GM21786 (cell line): Measurements from ENCODE around the gene ZNF593OS.

Source experiments
- ATAC-seq: cut with Tn5 transposase; IDR thresholded peaks from one replicate; pipeline ENCODE4 v1.9.1; 2021; ENCODE audit not compliant: unreplicated experiment

The ZNF593OS gene

GRCh38 chr1:26171084-26172072 lies at the start of gene ZNF593OS:
Gene ZNF593OS (minus strand): TSS chr1:26171832. CDS start chr1:26171661, 171 bp downstream.
- no peak for ATAC-seq

DNA sequence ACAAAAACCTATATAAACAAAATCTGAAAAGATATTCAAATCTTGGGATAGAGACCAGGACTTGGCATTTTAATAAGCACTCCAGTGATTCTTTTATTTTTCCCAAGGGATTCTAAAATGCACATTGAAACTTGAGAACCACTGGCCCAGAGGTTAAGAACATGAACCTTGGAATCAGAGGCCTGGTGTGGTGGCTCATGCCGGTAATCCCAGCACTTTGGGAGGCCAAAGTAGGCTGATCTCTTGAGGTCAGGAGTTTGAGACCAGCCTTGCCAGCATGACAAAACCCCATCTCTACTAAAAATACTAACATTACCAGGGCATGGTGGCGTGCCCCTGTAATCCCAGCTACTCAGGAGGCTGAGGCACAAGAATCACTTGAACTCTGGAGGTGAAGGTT lies 49.5 kb upstream of the ZNF593OS start:
- no peak for ATAC-seq

DNA sequence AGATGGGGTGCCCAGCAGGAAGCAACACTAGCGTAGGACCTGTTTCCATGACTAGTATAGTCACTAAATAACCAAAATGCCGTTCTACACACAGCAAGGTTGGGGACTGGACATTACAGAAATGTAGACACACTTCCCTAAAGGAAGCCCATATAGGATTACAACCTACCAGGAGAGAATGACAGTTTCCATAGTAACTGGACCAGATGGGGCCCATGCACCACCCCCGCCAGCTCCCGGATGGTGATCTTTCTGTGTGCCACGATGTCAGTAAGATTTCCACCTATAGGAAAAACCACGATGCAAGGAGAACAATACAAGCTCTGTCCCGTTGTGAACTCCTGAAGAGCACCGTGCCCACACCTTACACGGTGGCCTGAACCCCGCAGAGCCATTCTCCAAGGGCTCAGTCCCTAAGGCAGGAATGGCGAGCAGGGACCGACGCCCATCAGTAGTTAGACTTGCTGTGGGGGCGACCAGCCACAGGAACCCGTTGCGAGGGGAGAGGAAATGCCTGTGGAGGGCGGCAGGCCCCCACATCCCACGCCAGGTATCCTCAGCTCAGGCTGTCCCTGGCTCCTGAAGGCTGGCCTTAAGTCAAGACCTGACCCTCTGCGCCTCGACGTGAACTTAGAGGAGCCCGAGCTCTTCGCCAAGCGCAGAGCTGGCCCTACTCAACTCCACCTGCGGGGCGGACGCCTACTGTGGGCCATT lies 48.7 kb upstream of the ZNF593OS start:
- no peak for ATAC-seq

GRCh38 chr1:26218906-26219494 lies 47.4 kb upstream of the ZNF593OS start:
- ATAC-seq, result no peak

- ATAC-seq, result no peak
These were observed 43.6 kb upstream of the ZNF593OS start for GRCh38 chr1:26215246-26215645.

DNA sequence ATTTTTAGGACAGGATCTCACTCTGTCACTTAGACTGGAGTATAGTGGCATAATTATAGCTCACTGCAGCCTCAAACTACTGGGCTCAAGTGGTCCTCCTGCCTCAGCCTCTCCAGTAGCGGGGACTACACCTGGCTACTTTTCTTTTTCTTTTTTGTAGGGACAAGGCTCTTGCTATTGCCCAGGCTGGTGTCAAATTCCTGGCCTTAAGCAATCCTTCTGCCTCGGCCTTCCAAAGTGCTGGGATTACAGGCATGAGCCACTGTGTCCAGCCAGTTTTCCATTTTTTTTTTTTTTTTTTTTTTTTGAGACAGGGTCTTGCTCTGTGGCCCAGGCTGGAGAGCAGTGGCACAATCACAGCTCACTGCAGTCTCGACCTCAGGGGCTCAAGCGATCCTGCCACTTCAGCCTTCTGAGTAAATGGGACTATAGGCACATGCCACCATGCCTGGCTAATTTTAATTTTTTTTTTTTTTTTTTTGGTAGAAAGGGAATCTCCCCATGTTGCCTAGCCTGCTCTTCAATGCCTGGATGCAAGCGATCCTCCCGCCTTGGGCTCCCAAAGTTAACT lies 41.8 kb upstream of the ZNF593OS start:
- no peak for ATAC-seq

DNA sequence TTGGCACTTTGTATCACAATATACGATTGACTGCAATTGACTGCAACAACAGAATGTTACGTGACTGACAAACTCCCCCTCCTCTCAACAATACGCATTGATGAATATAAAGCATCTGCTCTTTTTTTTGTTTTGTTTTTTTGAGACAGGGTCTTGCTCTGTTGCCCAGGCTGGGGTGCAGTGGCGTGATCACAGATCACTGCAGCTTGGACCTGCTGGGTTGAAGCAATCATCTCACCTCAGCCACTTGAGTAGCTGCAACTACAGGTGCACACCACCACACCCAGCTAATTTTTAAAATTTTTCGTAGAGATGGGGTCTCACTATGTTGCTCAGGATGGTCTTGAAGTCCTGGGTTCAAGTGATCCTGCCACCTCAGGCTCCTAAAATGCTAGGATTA lies 41.1 kb upstream of the ZNF593OS start:
- no peak for ATAC-seq

- no peak for ATAC-seq
These were observed 38.7 kb upstream of the ZNF593OS start for GRCh38 chr1:26210147-26210870.

DNA sequence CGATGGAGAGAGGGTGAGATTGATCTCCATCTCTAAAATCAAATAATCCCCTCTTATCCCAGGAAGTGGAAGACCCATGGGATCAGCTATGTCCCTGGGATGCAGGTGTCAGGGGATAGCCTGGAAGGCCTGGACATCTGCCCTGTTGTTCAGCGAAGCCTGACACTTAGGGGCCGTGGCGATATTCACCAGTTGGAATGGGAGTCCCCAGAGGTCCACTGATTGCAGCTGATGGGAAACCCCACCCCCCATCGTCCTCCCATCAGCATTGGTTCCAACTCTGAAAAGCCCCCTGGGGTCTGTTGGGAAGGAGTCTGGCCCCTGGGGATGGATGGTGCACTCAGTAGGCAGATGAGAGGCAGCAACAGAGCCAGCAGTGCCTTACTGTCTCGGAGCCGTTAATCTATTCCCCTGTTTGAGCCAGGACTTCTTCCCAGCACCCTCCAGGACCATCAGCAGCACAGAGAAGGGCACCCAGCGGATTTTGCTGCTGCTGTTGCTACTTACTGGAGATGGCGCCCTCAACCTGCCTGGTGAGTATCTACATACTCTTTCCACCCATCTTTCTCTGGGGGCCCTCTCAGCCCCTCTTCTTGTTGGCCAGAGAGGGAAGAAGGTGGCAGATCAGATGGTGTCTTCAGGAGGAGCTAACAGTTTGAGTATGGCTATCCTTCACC lies 32.1 kb upstream of the ZNF593OS start:
- no peak for ATAC-seq

DNA sequence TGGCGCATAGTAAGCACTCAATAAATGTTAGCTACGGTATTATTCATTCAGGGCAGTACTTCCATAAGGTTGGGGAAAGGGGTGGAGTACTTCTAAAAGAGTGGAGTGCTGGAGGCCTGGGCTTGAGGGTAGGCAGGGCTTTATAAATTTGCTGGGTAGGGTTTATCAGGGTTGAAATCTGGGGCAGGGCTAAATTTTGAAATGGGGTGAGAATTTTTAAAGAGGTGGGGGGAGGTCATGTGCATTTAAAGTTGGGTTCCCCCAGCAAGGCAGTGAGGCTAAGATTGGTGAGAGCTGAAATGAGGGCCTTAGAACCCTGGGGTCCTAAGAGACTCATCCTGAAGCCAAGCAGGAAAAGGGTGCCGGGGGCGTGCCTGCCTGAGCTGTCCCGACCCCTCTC lies 28.8 kb upstream of the ZNF593OS start:
- no peak for ATAC-seq

GRCh38 chr1:26197813-26198212 lies 26.2 kb upstream of the ZNF593OS start:
- no peak for ATAC-seq

DNA sequence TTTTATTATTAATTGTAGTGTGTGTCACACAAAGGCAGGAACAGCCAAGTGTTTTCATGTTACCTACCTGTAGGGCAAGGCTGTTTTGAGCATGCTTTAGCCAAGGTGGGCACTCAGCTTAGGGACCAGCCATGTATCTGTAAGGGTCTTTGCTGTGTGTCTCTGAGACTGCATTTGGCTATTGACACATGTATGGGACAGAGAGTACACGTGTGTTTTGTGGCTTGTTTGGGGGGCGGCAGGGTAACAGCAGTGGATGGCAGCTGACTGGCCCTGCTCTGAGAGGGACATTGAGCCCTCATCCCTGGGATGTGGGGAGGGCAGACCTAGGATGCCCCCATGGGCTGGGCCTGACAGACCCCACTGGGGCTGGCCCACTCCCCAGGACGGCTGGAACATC lies 25.7 kb upstream of the ZNF593OS start:
- no peak for ATAC-seq

- no peak for ATAC-seq
These were observed 24.2 kb upstream of the ZNF593OS start for GRCh38 chr1:26195805-26196204.

- no peak for ATAC-seq
These were observed 20.1 kb upstream of the ZNF593OS start for GRCh38 chr1:26191739-26192138.

GRCh38 chr1:26190373-26190987 lies 18.8 kb upstream of the ZNF593OS start, which contains the start of gene CATSPER4:
Gene CATSPER4 (plus strand): TSS chr1:26190602. CDS start chr1:26190628, 26 bp downstream.
- no peak for ATAC-seq

DNA sequence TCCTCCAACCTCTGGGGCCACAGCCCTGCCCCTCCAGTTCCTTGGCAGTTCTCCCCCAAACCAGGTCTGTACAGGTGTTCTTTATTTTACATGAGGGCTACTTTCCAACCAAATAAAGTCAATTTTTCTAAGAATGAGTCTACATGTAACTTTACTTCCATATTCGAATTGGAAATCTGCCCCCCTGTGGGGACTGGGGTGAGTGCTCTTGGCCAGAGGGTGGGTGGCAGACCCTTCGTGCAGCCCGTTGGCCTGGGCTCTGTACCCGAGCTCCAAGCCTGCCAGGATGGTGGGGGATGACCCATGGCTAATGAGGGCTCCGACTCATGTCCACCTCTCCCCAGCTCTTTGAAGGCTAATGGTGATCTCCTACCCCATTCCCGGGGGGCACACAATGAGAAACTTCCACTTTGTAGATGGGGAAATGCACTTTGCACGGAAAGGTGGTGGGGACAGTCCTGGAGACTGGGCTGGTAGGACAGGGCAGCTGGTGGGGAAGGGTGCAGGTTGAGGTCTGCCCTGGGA lies 18.2 kb upstream of the ZNF593OS start:
- ATAC-seq, result no peak

DNA sequence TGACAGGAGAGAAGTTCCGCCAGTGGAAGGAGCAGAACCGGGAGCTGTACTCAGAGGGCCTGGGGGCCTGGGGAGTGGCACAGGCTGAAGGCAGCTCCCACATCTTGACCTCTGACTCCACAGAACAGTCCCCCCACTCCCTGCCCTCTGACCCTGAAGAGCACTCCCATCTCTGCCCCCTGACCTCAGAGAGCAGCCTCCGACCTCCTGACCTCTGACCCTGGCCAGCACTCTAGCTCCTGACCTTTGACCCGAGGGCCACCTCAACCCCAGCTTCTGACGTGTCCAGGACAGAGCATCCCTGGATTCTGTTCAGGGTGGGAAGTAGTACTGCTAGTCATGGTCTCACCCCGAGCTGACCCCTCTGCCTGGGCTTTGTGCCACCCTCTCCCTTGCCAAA lies 17.7 kb upstream of the ZNF593OS start:
- ATAC-seq, result no peak

DNA sequence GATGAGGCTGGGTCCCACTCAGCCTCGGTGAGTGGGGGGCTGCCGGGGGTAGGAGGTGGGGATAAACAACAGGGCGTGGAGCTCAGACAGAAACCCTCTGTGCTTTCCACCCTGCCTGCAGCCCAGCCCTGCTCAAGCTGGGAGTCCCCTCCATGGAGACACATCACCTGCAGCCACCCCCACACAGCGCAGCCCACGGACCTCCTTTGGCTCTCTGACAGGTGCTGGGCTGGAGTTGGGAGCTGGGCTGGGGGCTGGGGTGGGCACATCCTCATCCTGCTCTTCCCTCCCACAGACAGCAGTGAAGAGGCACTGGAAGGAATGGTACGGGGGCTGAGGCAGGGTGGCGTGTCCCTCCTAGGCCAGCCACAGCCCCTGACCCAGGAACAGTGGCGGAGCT lies 16.8 kb upstream of the ZNF593OS start:
- no peak for ATAC-seq

- ATAC-seq, result no peak
These were observed 16.2 kb upstream of the ZNF593OS start for GRCh38 chr1:26187882-26188281.
